Ramos (cell line): ENCODE results near the gene PSD2.

Experiments used
- in situ Hi-C: fragments of 300-500 bp; cut with MboI; formaldehyde crosslinking; loops from one replicate; pipeline ENCODE4 v1.14.3; 2022; ENCODE audit warnings: low sequenced_read_pairs; ENCODE audit not compliant: unreplicated experiment

The PSD2 gene

DNA sequence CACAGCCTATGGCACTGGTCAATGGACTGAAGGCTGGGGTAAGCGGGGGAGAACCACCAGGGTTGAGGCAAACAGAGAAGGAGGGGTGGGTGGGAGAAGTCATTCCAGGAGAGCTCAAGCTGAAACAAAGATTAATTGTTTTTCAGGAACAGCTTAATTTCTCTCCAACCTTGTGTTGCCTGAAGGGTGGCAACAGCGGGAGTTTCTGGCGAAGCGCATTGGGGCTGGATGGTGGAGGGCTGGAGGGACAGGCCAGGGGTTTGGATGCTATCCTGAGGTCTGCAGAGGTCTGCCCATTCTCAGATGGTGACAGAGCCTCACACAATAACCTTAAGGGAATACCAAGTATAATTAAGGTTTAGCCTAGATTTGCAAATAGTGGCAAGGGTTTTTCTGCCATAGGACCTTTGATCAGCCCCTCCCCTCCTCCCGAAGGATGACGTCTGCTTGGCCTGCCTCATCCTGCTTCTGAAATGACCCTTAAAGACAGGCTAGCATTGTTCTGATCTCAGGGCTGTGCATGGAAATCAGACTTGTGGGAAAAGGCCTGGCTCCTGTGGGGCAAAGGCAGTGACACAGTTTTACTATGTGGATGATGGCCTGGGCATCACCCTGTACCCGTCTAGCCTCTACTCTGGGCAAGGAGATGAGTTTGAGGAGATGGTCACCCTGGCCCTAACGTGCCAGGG is 32.7 kb downstream of the PSD2 start:
- in situ Hi-C loops, result no loop called here

- in situ Hi-C loops, result no loop called here
Observed at GRCh38 chr5:139829471-139829870, 33.9 kb downstream of the PSD2 start.

DNA sequence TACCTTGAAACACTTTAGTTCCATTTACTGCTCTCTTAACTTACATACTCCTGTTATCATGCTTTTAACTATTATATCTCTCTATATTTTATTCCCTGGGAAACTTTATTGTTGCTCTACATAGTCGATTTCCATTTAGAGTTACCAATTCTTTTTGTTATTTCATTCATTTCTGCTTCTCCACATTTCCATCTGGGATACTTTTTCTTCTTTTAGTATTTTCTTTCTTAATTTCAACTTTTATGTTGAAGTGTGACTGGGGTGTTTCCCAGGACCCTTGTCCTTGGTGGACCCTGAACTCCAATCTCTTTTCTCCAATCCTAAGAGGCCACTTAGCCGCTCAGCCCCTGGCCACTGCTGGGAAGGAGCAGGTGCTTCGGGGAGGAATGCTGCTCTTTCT is 36.0 kb downstream of the PSD2 start:
- in situ Hi-C loops, result no loop called here

GRCh38 chr5:139833525-139833924 is 37.9 kb downstream of the PSD2 start:
- in situ Hi-C loops, result no loop called here

DNA sequence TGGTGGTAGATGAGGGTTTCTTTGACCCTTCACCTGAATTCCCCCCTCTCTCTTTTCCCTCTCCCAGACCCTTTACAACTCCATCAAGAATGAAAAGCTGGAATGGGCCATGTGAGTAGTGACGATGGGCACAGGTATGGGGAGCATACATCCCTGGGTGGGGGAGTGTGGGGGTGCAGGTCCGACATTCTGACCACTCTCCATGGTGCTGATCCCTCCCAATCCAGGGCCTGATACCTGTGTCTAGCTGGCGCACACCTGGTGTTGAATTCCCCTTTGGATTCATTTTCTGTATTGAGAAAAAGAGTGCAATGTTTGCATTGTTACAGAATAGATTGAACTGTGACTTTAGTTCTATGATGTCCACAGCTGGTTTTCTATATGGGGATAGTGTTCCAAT is 40.0 kb downstream of the PSD2 start:
- in situ Hi-C loops, result no loop called here

DNA sequence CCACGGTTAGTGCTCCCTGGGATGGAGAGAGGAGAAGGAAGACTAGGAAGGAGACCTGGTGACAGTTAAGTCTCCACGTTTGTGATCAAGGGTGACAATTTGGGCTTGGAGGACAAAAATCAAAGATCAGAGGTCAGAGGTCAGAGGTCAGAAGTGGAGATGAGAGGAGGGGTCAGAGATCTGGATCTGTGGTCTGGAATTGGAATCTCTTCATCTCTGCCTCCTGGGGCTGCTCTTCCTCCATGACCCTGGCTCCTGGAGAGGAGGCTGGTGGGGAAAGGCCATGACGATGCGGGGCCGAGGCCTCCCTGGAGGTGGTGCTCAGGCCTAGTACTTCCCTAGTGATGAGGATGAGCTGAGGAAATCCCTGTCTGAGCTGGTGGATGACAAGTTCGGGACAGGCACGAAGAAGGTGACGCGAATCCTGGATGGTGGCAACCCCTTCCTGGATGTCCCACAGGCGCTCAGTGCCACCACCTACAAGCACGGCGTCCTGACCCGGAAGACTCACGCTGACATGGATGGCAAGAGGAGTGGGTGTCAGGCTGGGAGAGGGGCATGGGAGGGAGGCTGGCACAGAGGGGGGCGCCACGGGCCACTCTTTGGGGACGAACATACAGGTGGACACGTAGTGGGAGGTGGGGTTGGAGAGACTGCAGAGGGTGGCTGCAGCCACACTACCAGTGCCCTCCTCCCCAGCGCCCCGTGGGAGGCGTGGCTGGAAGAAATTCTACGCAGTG is 41.0 kb downstream of the PSD2 start:
- in situ Hi-C loops, result no loop called here

DNA sequence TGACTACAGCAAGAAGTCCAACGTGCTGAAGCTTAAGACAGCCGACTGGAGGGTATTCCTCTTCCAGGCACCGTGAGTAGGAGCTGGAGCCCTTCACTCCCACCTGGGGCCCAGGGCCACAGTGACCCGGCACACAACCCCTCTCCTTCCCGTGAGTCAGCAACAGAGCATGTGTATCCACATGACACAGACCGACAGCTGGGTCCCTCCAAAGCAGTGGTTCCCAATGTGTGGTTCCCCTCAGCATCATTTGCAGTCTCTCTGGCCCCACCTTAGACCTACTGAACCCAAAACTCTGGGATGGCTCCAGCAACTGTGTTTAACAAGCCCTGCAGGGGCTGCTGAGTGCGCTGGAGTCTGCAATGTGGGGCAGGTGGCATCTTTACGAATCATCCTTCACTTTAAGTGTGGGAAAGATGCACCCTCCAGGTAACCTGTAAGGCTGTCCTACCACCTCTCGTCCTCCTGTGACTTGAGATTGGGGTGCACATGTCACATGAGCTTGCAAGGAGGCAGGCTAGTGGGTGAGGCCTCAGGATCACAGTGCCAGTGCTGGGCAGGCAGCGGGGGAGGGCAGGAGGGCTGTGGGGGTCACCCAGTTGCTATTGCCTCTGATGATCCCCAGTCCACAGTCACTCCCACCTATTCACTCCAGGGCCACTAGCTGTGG is 42.2 kb downstream of the PSD2 start:
- in situ Hi-C loops, result no loop called here

- in situ Hi-C loops, result no loop called here
Observed at GRCh38 chr5:139838381-139839197, 43.0 kb downstream of the PSD2 start.

DNA sequence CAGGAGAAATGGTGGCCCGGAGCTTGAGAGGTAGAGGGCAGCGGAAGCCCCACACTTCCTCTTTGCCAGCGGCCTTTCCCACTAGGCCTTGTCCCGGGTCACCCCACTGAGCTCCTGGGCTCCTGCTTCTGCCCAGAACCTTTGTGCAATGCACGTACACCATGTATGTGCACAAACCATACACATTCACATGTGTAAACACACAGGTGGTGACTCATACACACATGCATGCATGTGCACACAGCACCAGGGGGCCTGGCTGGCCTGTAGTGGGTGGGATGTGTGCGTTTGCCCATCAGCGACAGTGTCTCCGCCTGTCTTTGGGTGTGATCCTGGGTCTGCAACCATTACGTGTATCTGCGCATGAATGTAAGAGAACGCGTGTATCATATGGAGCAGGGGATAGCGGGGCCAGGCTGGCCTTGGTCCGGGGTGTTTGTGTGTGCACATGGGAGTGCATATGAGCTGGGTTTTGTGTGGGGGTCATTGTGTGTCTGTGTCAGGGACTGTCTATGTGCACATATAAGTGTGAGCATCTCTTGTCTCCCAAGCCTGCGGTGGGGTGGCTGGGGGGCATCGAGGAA is 43.7 kb downstream of the PSD2 start:
- in situ Hi-C loops, result no loop called here

- in situ Hi-C loops, result no loop called here
Observed at GRCh38 chr5:139839918-139840317, 44.3 kb downstream of the PSD2 start.

DNA sequence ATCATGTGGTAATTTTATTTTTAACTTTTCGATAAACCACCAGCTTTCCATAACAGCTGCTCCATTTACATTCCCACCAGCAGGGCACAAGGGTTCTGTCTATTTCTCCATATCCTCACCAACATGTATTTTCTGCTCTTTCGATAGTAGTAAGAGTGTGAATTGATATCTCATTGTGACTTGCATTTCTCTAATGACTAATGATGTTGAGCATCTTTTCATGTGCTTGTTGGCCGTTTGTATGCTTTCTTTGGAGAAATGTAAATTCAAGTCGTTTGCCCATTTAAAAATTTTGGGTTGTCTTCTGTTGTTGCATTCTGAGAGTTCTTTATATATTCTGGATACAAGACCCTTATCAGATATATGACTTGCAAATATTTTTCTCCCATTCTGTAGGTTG is 45.9 kb downstream of the PSD2 start:
- in situ Hi-C loops, result no loop called here

- in situ Hi-C loops, result no loop called here
Observed at GRCh38 chr5:139842321-139842720, 46.7 kb downstream of the PSD2 start.

- in situ Hi-C loops, result no loop called here
Observed at GRCh38 chr5:139843991-139844390, 48.4 kb downstream of the PSD2 start.

GRCh38 chr5:139844472-139845145 is 49.0 kb downstream of the PSD2 start:
- in situ Hi-C loops, result no loop called here

DNA sequence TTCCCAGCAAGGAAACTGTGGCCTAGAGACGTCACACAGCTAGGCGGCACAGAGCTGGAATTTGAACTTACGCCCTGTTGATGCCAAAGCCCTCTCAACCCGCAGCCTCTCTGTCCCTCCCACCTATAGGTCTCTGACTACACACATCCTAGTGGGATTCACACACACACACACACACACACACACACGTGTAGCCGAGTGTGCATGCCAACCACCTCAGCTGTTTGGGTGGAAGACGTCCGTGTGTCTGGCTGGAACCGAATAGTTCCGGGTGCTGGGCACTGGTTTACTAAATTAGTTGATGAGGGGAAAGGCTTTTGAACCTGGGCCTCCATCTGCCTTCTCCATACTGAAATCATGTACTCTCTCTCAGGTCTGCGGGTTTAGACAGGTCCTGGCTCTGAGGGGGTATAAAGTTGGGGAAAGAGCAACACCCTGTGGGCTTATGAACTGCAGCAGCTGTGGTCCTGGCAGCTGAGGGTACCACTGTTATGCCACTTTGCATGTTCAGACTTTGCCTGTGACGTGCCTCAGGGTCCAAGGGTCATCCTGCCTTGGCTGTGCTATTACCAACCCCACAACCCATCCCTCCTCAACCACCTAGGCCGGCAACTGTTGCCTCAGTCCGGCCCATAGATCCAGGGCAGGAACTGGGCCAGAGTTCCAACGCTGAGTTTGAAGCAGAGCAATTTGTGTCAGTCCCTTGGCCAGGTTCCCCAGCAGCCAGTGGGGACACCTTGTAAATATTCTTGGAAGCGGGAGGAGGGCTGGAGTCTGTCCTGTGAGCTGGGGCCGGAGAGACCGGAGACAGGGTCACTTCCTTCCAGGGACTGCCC is 50.5 kb downstream of the PSD2 start:
- in situ Hi-C loops, result no loop called here

GRCh38 chr5:139847091-139847490 is 51.5 kb downstream of the PSD2 start:
- in situ Hi-C loops, result no loop called here

DNA sequence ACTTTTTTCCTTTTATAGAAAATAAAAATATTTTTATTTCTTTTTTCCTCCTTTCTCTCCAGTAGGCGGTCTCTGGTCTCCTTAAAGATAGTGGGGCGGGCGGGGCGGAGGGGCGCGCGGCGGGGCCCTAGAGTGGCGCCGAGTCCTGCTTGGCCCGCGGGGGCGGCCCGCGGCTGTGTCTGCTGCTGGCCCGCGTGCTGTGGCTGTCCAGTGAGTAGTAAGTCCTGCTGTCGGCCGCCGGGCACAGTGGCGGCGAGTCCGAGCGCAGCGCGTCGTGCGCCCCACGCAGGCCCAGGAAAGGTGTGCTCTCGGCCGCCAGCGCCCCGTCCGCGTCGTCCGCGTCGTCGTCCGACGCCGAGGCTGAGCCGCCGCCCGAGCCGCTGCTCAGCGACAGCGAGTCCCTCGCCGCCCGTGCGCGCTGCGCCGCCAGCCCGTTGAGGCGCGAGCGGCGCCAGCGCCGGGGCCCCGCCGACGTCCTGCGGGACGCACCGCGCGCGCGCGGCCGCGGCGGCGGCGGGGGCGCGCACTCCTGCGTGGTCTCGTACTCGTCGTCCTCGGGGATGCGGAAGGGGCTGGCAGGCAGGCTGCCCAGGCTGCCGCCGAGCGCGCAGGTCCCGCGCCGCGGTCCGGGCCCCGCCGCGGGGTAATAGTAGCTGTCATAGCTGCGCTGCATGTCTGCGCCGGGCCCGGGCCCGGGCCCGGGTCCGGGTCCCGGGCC is 52.3 kb downstream of the PSD2 start:
- in situ Hi-C loops, result no loop called here

GRCh38 chr5:139848508-139849100 is 53.0 kb downstream of the PSD2 start:
- in situ Hi-C loops, result no loop called here
